ENCODE results near the gene NAIF1. TPM values are rescaled to one million over a fixed set of nuclear protein-coding genes. Genes with fewer than 3 reads are reported as not detected.

The NAIF1 gene
- polyA plus RNA-seq, 3 donors: 4.6 to 6.5 (median 5.6) TPM

- intact Hi-C loops (cut with micrococcal nuclease): no loop called here
- Histone ChIP-seq H3K79me2 (ENCODE audit: insufficient read depth, low read length) (no peaks in the 10 kb centered on the region), H3K9me3 (replicated peaks in 1 of 2; ENCODE audit: control insufficient read depth in 1 of 2, insufficient read depth in 1 of 2, low read length in 2 of 2) (no peaks in the 10 kb centered on the region), H3K9ac (ENCODE audit: insufficient read depth, low read length, poor library complexity, severe bottlenecking) (no peak overlapping the region), H2AFZ (ENCODE audit: insufficient read depth, low read depth, low read length, poor library complexity, severe bottlenecking) (no peak overlapping the region), H3K27ac (ENCODE audit: low read depth in 1 of 2, low read length in 2 of 2) (no peak overlapping the region), H4K20me1 (ENCODE audit: insufficient read depth, low read length) (peaks cover 51% of the 10 kb centered on the region), H3K4me2 (replicated peaks; ENCODE audit: extremely low read depth, low read length, poor library complexity, severe bottlenecking) (no peak overlapping the region), H3K36me3 (replicated peaks in 1 of 2; ENCODE audit: control insufficient read depth in 1 of 2, insufficient read depth in 2 of 2, low read length in 2 of 2) (peaks cover 59 to 69% of the 10 kb centered on the region in 2 donors), H3K27me3 (ENCODE audit: control insufficient read depth in 2 of 2, insufficient read depth in 2 of 2, low read length in 2 of 2) (no peaks in the 10 kb centered on the region), H3K4me1 (ENCODE audit: control insufficient read depth in 1 of 2, insufficient read depth in 2 of 2, low read length in 2 of 2) (no peaks in the 10 kb centered on the region), H3K4me3 (replicated peaks in 1 of 3; ENCODE audit: low read depth in 2 of 3, low read length in 3 of 3) (no peak overlapping the region)
- Mint-ChIP-seq H3K4me1 (no peaks in the 10 kb centered on the region), H3K4me3 (peak overlapping the region in 1 of 2 donors; percentile 16), H3K9me3 (no peaks in the 10 kb centered on the region), H3K27me3 (ENCODE audit: low read depth in 3 of 3) (peaks cover 0 to 2% (median 0%) of the 10 kb centered on the region in 3 donors), H3K27ac (peak overlapping the region in 4 of 7 donors; percentile 19 to 62 (median 32)), H3K36me3 (peaks cover 61 to 68% of the 10 kb centered on the region in 2 donors)
- no peak for DNase-seq
- 93% methylated on average over 12 of the region's 18 CpGs for WGBS (ENCODE audit: insufficient coverage)
- TF ChIP-seq CTCF (IDR thresholded peaks at IDR 0.05): no peak
Observed at GRCh38 chr9:128107468-128108268, 40.5 kb upstream of the NAIF1 start.

GRCh38 chr9:128106940-128107467 is 39.9 kb upstream of the NAIF1 start:
- 99% methylated on average over 19 of the region's 23 CpGs for WGBS (ENCODE audit: insufficient coverage)
- intact Hi-C loops (cut with micrococcal nuclease): no loop called here
- DNase-seq: no peak
- Histone ChIP-seq H3K4me1 (ENCODE audit: control insufficient read depth in 1 of 2, insufficient read depth in 2 of 2, low read length in 2 of 2) (no peaks in the 10 kb centered on the region), H3K4me3 (replicated peaks in 1 of 3; ENCODE audit: low read depth in 2 of 3, low read length in 3 of 3) (no peak overlapping the region), H3K27me3 (ENCODE audit: control insufficient read depth in 2 of 2, insufficient read depth in 2 of 2, low read length in 2 of 2) (no peaks in the 10 kb centered on the region), H3K36me3 (replicated peaks in 1 of 2; ENCODE audit: control insufficient read depth in 1 of 2, insufficient read depth in 2 of 2, low read length in 2 of 2) (peaks cover 66 to 76% of the 10 kb centered on the region in 2 donors), H3K79me2 (ENCODE audit: insufficient read depth, low read length) (no peaks in the 10 kb centered on the region), H3K9ac (ENCODE audit: insufficient read depth, low read length, poor library complexity, severe bottlenecking) (no peak overlapping the region), H3K27ac (ENCODE audit: low read depth in 1 of 2, low read length in 2 of 2) (no peak overlapping the region), H2AFZ (ENCODE audit: insufficient read depth, low read depth, low read length, poor library complexity, severe bottlenecking) (no peak overlapping the region), H4K20me1 (ENCODE audit: insufficient read depth, low read length) (peaks cover 57% of the 10 kb centered on the region), H3K9me3 (replicated peaks in 1 of 2; ENCODE audit: control insufficient read depth in 1 of 2, insufficient read depth in 1 of 2, low read length in 2 of 2) (no peaks in the 10 kb centered on the region), H3K4me2 (replicated peaks; ENCODE audit: extremely low read depth, low read length, poor library complexity, severe bottlenecking) (no peak overlapping the region)
- Mint-ChIP-seq H3K9me3 (no peaks in the 10 kb centered on the region), H3K27me3 (ENCODE audit: low read depth in 3 of 3) (peaks cover 0 to 2% (median 0%) of the 10 kb centered on the region in 3 donors), H3K4me1 (no peaks in the 10 kb centered on the region), H3K27ac (no peak overlapping the region), H3K4me3 (peak overlapping the region in 1 of 2 donors; percentile 16), H3K36me3 (peaks cover 68 to 74% of the 10 kb centered on the region in 2 donors)
- TF ChIP-seq CTCF (IDR thresholded peaks at IDR 0.05): no peak

All from CD14-positive monocyte (primary cell).